ENCODE measurements around the gene CXCL8. TPM values are rescaled to one million over a fixed set of nuclear protein-coding genes. Genes with fewer than 3 reads are reported as not detected.

Gene CXCL8
- total RNA-seq, 2 experiments from 2014 or later = 9.9 to 11.4 TPM

DNA sequence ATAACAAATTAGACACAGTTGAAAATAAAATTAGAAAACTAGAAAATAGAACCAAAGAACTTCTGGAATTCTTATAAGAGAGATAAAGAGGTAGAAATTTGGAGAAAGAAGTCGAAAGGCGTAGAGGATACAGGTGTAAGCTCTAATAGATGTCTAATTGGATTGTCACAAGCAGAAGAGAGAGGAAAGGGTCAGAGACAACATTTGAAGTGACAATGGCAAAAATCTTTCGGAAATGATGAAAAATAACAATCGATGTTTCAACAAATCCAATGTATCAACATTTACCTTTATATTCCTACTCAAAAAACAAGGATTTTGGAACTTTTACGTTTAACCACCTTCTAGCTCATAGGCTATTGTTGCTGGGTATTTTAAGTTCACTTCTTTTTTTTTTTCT lies 3.8 kb downstream of the CXCL8 start:
- intact Hi-C loops (cut with DNase I, micrococcal nuclease) = no loop called here
- Mint-ChIP-seq H3K4me3 (no peak overlapping the region), H3K4me1 (ENCODE audit: low read depth) (no peaks in the 10 kb centered on the region), H3K27ac (no peak overlapping the region), H3K27me3 (no peaks in the 10 kb centered on the region), H3K36me3 (ENCODE audit: low read depth) (no peaks in the 10 kb centered on the region), H3K9me3 (peaks cover 2% of the 10 kb centered on the region)
- Histone ChIP-seq H3K27ac (ENCODE audit: low read depth in 1 of 2, low read length in 2 of 2) (no peak overlapping the region), H3K27me3 (ENCODE audit: control insufficient read depth in 1 of 2, insufficient read depth in 2 of 2, low read length in 2 of 2) (no peaks in the 10 kb centered on the region), H3K36me3 (ENCODE audit: insufficient read depth, low read length) (no peaks in the 10 kb centered on the region), H3K4me3 (ENCODE audit: low read length) (no peak overlapping the region), H3K4me1 (ENCODE audit: insufficient read depth, low read length) (no peaks in the 10 kb centered on the region), H3K9me3 (ENCODE audit: control insufficient read depth in 1 of 2, insufficient read depth in 1 of 2, low read length in 2 of 2) (no peaks in the 10 kb centered on the region)
- DNase-seq = no peak
- TF ChIP-seq, protein P1, sequence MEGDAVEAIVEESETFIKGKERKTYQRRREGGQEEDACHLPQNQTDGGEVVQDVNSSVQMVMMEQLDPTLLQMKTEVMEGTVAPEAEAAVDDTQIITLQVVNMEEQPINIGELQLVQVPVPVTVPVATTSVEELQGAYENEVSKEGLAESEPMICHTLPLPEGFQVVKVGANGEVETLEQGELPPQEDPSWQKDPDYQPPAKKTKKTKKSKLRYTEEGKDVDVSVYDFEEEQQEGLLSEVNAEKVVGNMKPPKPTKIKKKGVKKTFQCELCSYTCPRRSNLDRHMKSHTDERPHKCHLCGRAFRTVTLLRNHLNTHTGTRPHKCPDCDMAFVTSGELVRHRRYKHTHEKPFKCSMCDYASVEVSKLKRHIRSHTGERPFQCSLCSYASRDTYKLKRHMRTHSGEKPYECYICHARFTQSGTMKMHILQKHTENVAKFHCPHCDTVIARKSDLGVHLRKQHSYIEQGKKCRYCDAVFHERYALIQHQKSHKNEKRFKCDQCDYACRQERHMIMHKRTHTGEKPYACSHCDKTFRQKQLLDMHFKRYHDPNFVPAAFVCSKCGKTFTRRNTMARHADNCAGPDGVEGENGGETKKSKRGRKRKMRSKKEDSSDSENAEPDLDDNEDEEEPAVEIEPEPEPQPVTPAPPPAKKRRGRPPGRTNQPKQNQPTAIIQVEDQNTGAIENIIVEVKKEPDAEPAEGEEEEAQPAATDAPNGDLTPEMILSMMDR (IDR thresholded peaks at IDR 0.05) = no peak
- ChIA-PET POLR2A (no interaction called here), CTCF (no interaction called here)
- no peak for ATAC-seq (ENCODE audit: poor library complexity)

DNA sequence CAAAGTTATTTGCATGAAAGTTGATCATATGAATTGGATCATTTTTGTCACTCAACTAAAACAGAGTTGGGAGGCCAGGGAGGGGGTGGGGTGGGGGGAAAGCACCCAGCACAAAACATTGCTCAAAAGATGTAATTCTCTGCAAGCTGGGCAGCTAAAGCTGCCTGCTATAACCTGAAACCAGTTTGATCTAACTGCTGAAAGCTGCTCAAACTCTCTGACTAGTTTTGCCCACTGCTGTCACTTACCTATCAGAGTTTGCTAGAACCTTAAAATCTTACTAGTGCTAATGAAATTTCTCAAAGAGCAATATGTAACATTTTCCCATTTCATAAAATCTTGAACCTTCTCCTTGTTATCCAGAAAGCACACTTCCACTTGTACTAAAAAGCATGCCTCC lies 10.4 kb downstream of the CXCL8 start:
- no peaks in the 10 kb centered on the region for H3K27me3 ChIP-seq (ENCODE audit: control insufficient read depth in 1 of 2, insufficient read depth in 2 of 2, low read length in 2 of 2)
- no peaks in the 10 kb centered on the region for H3K4me1 Mint-ChIP-seq (ENCODE audit: low read depth)
- H3K9me3 ChIP-seq (ENCODE audit: control insufficient read depth in 1 of 2, insufficient read depth in 1 of 2, low read length in 2 of 2) = no peaks in the 10 kb centered on the region
- H3K4me1 ChIP-seq (ENCODE audit: insufficient read depth, low read length) = no peaks in the 10 kb centered on the region
- no peaks in the 10 kb centered on the region for H3K36me3 Mint-ChIP-seq (ENCODE audit: low read depth)
- no peak overlapping the region for H3K4me3 ChIP-seq (ENCODE audit: low read length)
- H3K4me3 Mint-ChIP-seq = no peak overlapping the region
- POLR2A ChIA-PET = no interaction called here
- H3K27ac Mint-ChIP-seq = no peak overlapping the region
- H3K27me3 Mint-ChIP-seq = no peaks in the 10 kb centered on the region
- CTCF ChIA-PET = no interaction called here
- ATAC-seq (ENCODE audit: poor library complexity) = no peak
- DNase-seq = no peak
- TF ChIP-seq, protein P1 (IDR thresholded peaks at IDR 0.05) = no peak
- H3K36me3 ChIP-seq (ENCODE audit: insufficient read depth, low read length) = no peaks in the 10 kb centered on the region
- no peak overlapping the region for H3K27ac ChIP-seq (ENCODE audit: low read depth in 1 of 2, low read length in 2 of 2)
- intact Hi-C loops (cut with DNase I, micrococcal nuclease) = no loop called here
- no peaks in the 10 kb centered on the region for H3K9me3 Mint-ChIP-seq

DNA sequence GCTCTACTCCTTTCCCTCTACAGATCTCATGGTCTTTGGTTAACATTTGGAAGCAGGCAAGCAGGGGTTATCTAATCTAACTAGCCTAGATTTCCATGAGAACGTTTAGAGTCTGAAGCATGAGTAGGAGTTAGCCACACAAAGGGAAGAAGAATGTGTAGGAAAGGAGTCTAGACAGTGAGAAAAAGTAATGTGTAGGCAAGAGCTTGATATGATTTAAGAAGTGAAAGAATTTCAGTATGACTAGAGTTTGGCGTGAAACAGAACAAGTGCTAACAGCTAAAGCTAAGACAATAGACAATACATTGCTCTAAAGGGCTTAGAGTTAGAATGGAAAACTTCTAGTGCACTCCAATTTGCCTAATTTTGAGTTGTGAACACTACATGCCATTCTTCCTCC lies 10.8 kb downstream of the CXCL8 start:
- POLR2A ChIA-PET = no interaction called here
- no peak overlapping the region for H3K27ac ChIP-seq (ENCODE audit: low read depth in 1 of 2, low read length in 2 of 2)
- DNase-seq = no peak
- no peak for ATAC-seq (ENCODE audit: poor library complexity)
- no peaks in the 10 kb centered on the region for H3K27me3 ChIP-seq (ENCODE audit: control insufficient read depth in 1 of 2, insufficient read depth in 2 of 2, low read length in 2 of 2)
- H3K4me3 ChIP-seq (ENCODE audit: low read length) = no peak overlapping the region
- CTCF ChIA-PET = no interaction called here
- Mint-ChIP-seq H3K27me3 (no peaks in the 10 kb centered on the region), H3K4me3 (no peak overlapping the region), H3K36me3 (ENCODE audit: low read depth) (no peaks in the 10 kb centered on the region), H3K27ac (no peak overlapping the region), H3K9me3 (no peaks in the 10 kb centered on the region), H3K4me1 (ENCODE audit: low read depth) (no peaks in the 10 kb centered on the region)
- no peaks in the 10 kb centered on the region for H3K36me3 ChIP-seq (ENCODE audit: insufficient read depth, low read length)
- TF ChIP-seq, protein P1 (IDR thresholded peaks at IDR 0.05) = no peak
- no peaks in the 10 kb centered on the region for H3K9me3 ChIP-seq (ENCODE audit: control insufficient read depth in 1 of 2, insufficient read depth in 1 of 2, low read length in 2 of 2)
- intact Hi-C loops (cut with DNase I, micrococcal nuclease) = no loop called here
- no peaks in the 10 kb centered on the region for H3K4me1 ChIP-seq (ENCODE audit: insufficient read depth, low read length)
